LNCaP clone FGC (cell line): Measurements from ENCODE around the gene GALNT5.
"Not testable (repeated sequence)": the region's sequence is repeated elsewhere in the genome, so short reads cannot be mapped to it uniquely, and the experiment has no call there.

ENCODE experiments used
- DNase-seq: peaks from one replicate; pipeline ENCODE4 v3.0.0-alpha.2; 2011; ENCODE audit warnings: low read depth
- H3K4me3 ChIP-seq: 2 replicates; pipeline ENCODE4 v1.5.1; 2011; ENCODE audit warnings: mild to moderate bottlenecking, low read depth, low read length, control low read depth
- CTCF ChIP-seq: IDR thresholded peaks from 2 replicates; pipeline ENCODE4 v1.5.1; 2012; ENCODE audit warnings: mild to moderate bottlenecking; ENCODE audit not compliant: control insufficient read depth, insufficient read depth; ENCODE audit errors: extremely low read depth

The GALNT5 gene

DNA sequence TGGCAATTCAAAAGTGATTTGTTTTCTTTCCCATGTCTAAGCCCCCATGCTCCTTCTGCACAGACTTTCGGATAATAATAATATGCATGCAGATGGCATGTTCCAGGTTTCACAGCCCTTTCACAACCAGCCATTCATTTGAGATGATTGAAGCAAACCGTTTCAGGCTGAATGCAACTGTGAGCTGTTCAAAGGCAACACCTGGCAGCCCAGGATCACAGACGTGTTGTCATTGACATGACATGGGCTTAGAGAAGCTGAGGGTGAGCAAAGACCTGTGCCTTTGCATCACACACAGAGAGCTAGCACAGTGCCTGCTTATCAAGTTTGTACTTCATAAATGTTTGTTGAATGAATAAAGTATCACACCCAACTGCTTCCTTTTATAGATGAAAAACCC is 80.5 kb downstream of the GALNT5 start:
- no peak for DNase-seq
- no peak overlapping the region for H3K4me3 ChIP-seq
- TF ChIP-seq CTCF = no peak

- TF ChIP-seq CTCF = no peak
- DNase-seq = no peak
- no peak overlapping the region for H3K4me3 ChIP-seq
These were observed 82.6 kb downstream of the GALNT5 start for GRCh38 chr2:157339965-157340655.

DNA sequence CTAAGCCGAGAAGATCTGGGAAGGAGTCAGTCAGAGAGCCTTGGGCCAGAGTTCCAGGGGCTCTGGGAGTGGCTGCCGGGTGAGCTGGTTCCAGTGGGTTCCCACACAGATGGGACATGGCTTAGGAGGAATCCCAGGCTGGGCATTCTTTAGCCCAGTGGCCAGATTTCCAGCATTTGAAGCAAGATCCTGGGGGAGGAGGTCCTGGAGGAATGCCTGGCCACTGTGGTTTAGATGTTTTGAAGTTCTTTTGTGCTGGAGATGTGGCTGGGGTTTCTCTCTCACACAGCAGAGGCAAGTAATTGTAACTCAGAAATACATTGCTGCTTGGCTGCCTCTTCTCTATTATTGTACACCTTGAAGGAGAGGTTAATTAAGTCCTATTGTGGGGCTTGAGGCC is 83.9 kb downstream of the GALNT5 start:
- DNase-seq, H3K4me3 ChIP-seq: not testable (repeated sequence)

GRCh38 chr2:157345647-157346389 is 88.3 kb downstream of the GALNT5 start:
- DNase-seq = no peak
- no peak for TF ChIP-seq CTCF

DNA sequence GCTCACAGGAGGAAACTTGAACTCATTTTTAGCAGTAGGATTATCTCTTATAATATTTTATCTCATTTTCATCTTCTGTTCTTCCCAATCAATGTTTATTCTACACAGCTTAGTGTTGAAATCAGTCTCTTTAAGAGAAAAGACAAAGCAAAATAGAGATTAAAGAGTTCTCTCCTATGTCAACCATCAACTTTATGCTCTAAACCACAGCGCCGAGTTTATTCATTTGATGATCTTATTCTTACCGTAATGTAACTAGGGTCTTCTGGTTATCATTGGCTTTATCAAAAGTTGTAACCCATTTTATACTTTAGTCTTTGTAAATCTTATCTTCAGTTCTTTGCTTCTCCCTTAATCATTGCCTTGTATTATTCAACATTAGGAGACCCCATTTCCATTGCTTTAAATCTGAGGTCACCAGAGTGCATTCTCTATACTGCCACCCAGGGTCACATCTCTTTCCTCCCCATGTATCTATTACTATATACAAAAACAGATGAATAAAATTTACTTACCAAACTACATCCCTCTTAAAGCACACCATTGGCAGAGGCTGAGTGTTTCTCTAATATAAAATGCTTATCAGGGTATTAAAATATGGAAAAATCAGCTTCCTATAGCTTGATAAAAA is 90.9 kb downstream of the GALNT5 start:
- TF ChIP-seq CTCF = no peak
- no peak overlapping the region for H3K4me3 ChIP-seq
- DNase-seq = no peak

More at GRCh38 chr2:157345647-157346389, 88.3 kb downstream of the GALNT5 start:
- H3K4me3 ChIP-seq = no peak overlapping the region

GRCh38 chr2:157349949-157350515 is 92.5 kb downstream of the GALNT5 start:
- DNase-seq = no peak

More at GRCh38 chr2:157349949-157350515, 92.5 kb downstream of the GALNT5 start:
- no peak for TF ChIP-seq CTCF
- no peak overlapping the region for H3K4me3 ChIP-seq
